IMR-90 (cell line): Measurements from ENCODE around the gene SH3RF3. TPM values are rescaled to one million over a fixed set of nuclear protein-coding genes. Genes with fewer than 3 reads are reported as not detected.

Source experiments
- ATAC-seq: fragments of 200-7000 bp; cut with Tn5 transposase; 2 replicates; pipeline ENCODE4 v1.9.1; 2020; ENCODE audit warnings: low read depth, mild to moderate bottlenecking, moderate library complexity
- BruUV-seq: library from RNA; stranded (reverse); fragments of 400-500 nt; replicated peaks from 2 replicates; lab custom pipeline; 2021; lab: Mats Ljungman, UMichigan
- CTCF ChIA-PET: fragments of 300-600 bp; formaldehyde crosslinking; extraction: SDS; loops from one replicate; lab custom pipeline; 2021; ENCODE audit warnings: antibody characterized with exemption; lab: Yijun Ruan, JAX
- POLR2A ChIA-PET: fragments of 300-600 bp; sonication (Branson Sonifier 250); formaldehyde crosslinking; loops from one replicate; lab custom pipeline; 2022; ENCODE audit warnings: antibody characterized with exemption; ENCODE audit not compliant: unreplicated experiment; lab: Charles Lee
- DNase-seq: peaks from one replicate; pipeline ENCODE4 v3.0.0; 2013
- H2AFZ ChIP-seq: replicated peaks from 2 replicates; pipeline ENCODE3; 2013; ENCODE audit warnings: low read length, mild to moderate bottlenecking; ENCODE audit not compliant: poor library complexity
- H2AK5ac ChIP-seq: 2 replicates; pipeline ENCODE4 v1.6.1; 2013; ENCODE audit warnings: low read depth, low read length, inconsistent platforms
- H2AK9ac ChIP-seq: replicated peaks from 2 replicates; pipeline ENCODE3; 2013; ENCODE audit warnings: mild to moderate bottlenecking, low read depth, low read length, moderate library complexity; ENCODE audit not compliant: poor library complexity
- H2BK120ac ChIP-seq: 2 replicates; pipeline ENCODE4 v1.6.1; 2013; ENCODE audit warnings: low read depth, low read length, inconsistent platforms
- H2BK15ac ChIP-seq: 3 replicates; pipeline ENCODE4 v1.6.1; 2013; ENCODE audit warnings: low read depth, low read length, inconsistent platforms
- H2BK20ac ChIP-seq: 2 replicates; pipeline ENCODE4 v1.6.1; 2013; ENCODE audit warnings: low read depth, mild to moderate bottlenecking, inconsistent platforms, low read length, moderate library complexity
- H2BK5ac ChIP-seq: 2 replicates; pipeline ENCODE4 v1.6.1; 2013; ENCODE audit warnings: mild to moderate bottlenecking, low read depth, low read length, inconsistent platforms; ENCODE audit not compliant: poor library complexity, severe bottlenecking
- H3K14ac ChIP-seq: replicated peaks from 2 replicates; pipeline ENCODE4 v1.6.1; 2013; ENCODE audit warnings: low read depth, low read length, inconsistent platforms
- H3K18ac ChIP-seq: 2 replicates; pipeline ENCODE4 v1.6.1; 2013; ENCODE audit warnings: low read depth, low read length, control low read depth
- H3K23ac ChIP-seq: 2 replicates; pipeline ENCODE4 v1.6.1; 2013; ENCODE audit warnings: low read depth, low read length, inconsistent platforms
- H3K27ac ChIP-seq: 2 replicates; pipeline ENCODE4 v1.5.1; 2013; ENCODE audit warnings: mild to moderate bottlenecking, control low read depth, low read length; ENCODE audit not compliant: insufficient read depth
- H3K27me3 ChIP-seq: 2 replicates; pipeline ENCODE4 v1.6.1; 2013; ENCODE audit warnings: low read length; ENCODE audit not compliant: control insufficient read depth, insufficient read depth
- H3K36me3 ChIP-seq: 2 replicates; pipeline ENCODE4 v1.6.1; 2013; ENCODE audit warnings: low read length, mixed read lengths; ENCODE audit not compliant: control insufficient read depth, insufficient read depth
- H3K4ac ChIP-seq: 2 replicates; pipeline ENCODE4 v1.6.1; 2013; ENCODE audit warnings: low read depth, low read length, inconsistent platforms
- H3K4me1 ChIP-seq: 2 replicates; pipeline ENCODE4 v1.6.1; 2013; ENCODE audit warnings: low read length, mixed read lengths; ENCODE audit not compliant: control insufficient read depth, insufficient read depth
- H3K4me2 ChIP-seq: 2 replicates; pipeline ENCODE4 v1.6.1; 2013; ENCODE audit warnings: low read depth, mild to moderate bottlenecking, control low read depth, low read length, moderate library complexity
- H3K4me3 ChIP-seq: 2 replicates; pipeline ENCODE4 v1.5.1; 2013; ENCODE audit warnings: low read depth, mild to moderate bottlenecking, control low read depth, low read length, moderate library complexity; ENCODE audit not compliant: insufficient read depth
- H3K56ac ChIP-seq: 2 replicates; pipeline ENCODE4 v1.6.1; 2013; ENCODE audit warnings: low read length, inconsistent platforms; ENCODE audit not compliant: insufficient read depth; ENCODE audit errors: extremely low read depth
- H3K79me1 ChIP-seq, 2 experiments: 2 replicates each; pipeline ENCODE4 v1.6.1; 2013; ENCODE audit warnings: low read length in 2 of 2, inconsistent platforms in 1 of 2, low read depth in 1 of 2
- H3K9ac ChIP-seq: 2 replicates; pipeline ENCODE4 v1.6.1; 2013; ENCODE audit warnings: low read depth, low read length, control low read depth
- H3K9me1 ChIP-seq: 2 replicates; pipeline ENCODE4 v1.6.1; 2013; ENCODE audit warnings: low read length, inconsistent platforms; ENCODE audit not compliant: insufficient read depth
- H3K9me3 ChIP-seq: 2 replicates; pipeline ENCODE4 v1.6.1; 2013; ENCODE audit warnings: low read length; ENCODE audit not compliant: control insufficient read depth, insufficient read depth
- H4K20me1 ChIP-seq: 2 replicates; pipeline ENCODE4 v1.6.1; 2013; ENCODE audit warnings: low read length, inconsistent platforms; ENCODE audit not compliant: insufficient read depth
- H4K5ac ChIP-seq: 2 replicates; pipeline ENCODE4 v1.6.1; 2013; ENCODE audit warnings: mild to moderate bottlenecking, low read depth, low read length, control low read depth
- H4K8ac ChIP-seq, 2 experiments: 2 replicates each; pipeline ENCODE4 v1.6.1; 2013; ENCODE audit warnings: low read depth in 2 of 2, low read length in 2 of 2, control low read depth in 1 of 2, inconsistent platforms in 1 of 2
- H4K91ac ChIP-seq: 2 replicates; pipeline ENCODE4 v1.6.1; 2013; ENCODE audit warnings: low read depth, low read length, inconsistent platforms; ENCODE audit not compliant: insufficient read depth
- CEBPB ChIP-seq: IDR thresholded peaks from 2 replicates; pipeline ENCODE4 v1.6.1; 2012; ENCODE audit warnings: low read depth, low read length, improper control_type of control experiment
- CHD1 ChIP-seq: IDR thresholded peaks from 2 replicates; pipeline ENCODE4 v1.6.1; 2012; ENCODE audit warnings: low read depth, low read length, improper control_type of control experiment
- CTCF ChIP-seq: conservative IDR thresholded peaks from 2 replicates; pipeline ENCODE4 v1.5.1; 2012; ENCODE audit warnings: mild to moderate bottlenecking, low read depth, low read length, improper control_type of control experiment
- FOS ChIP-seq: fragments of 150-350 bp; IDR thresholded peaks from 2 replicates; pipeline ENCODE4 v1.6.1; 2016; ENCODE audit warnings: low read depth, low read length
- MXI1 ChIP-seq: IDR thresholded peaks from 2 replicates; pipeline ENCODE4 v1.6.1; 2012; ENCODE audit warnings: low read depth, mild to moderate bottlenecking, low read length, moderate library complexity, borderline replicate concordance
- NFE2L2 ChIP-seq: fragments of 150-350 bp; IDR thresholded peaks from 2 replicates; pipeline ENCODE4 v1.6.1; 2016; ENCODE audit warnings: low read depth, mild to moderate bottlenecking, low read length
- RAD21 ChIP-seq: IDR thresholded peaks from 2 replicates; pipeline ENCODE4 v1.6.1; 2012; ENCODE audit warnings: low read length, improper control_type of control experiment
- RCOR1 ChIP-seq: IDR thresholded peaks from 2 replicates; pipeline ENCODE4 v1.6.1; 2012; ENCODE audit warnings: mild to moderate bottlenecking, low read length, improper control_type of control experiment; ENCODE audit not compliant: insufficient replicate concordance
- RFX5 ChIP-seq: IDR thresholded peaks from 2 replicates; pipeline ENCODE4 v1.8.0; 2012; ENCODE audit warnings: low read depth, mild to moderate bottlenecking, low read length, moderate library complexity
- SMC3 ChIP-seq: fragments of 150-350 bp; IDR thresholded peaks from 2 replicates; pipeline ENCODE4 v1.6.1; 2016; ENCODE audit warnings: low read depth, mild to moderate bottlenecking, antibody characterized with exemption, low read length, moderate library complexity
- USF2 ChIP-seq: fragments of 150-350 bp; IDR thresholded peaks from 2 replicates; pipeline ENCODE4 v1.6.1; 2017; ENCODE audit warnings: mild to moderate bottlenecking, antibody characterized with exemption, low read length, low read depth
- WGBS, 2 experiments: methylation state at CpG; one replicate each; pipeline versions ENCODE4 v1.1.5 to v1.1.7; 2013; ENCODE audit warnings: missing lambda C conversion rate in 2 of 2; ENCODE audit not compliant: insufficient read length in 1 of 2; ENCODE audit errors: extremely low coverage in 2 of 2; 5-methylcytosine and 5-hydroxymethylcytosine counted together
- dilution Hi-C: fragments of 300-500 bp; cut with HindIII; formaldehyde crosslinking; loops from one replicate; pipeline ENCODE4 v1.14.3; 2018; ENCODE audit warnings: low sequenced_read_pairs; ENCODE audit not compliant: unreplicated experiment
- in situ Hi-C: fragments of 300-500 bp; cut with MboI; formaldehyde crosslinking; loops from 3 replicates; pipeline ENCODE4 v1.14.3; 2019; ENCODE audit warnings: low sequenced_read_pairs, inconsistent platforms, mixed read lengths
- intact Hi-C: fragments of 100-400 bp; cut with micrococcal nuclease; formaldehyde crosslinking; loops from 2 replicates; pipeline ENCODE4 v1.10.0; 2022
- polyA plus RNA-seq, 3 experiments: library from polyadenylated mRNA; depleted of rRNA; stranded (reverse); fragments of >200 nt; gene quantifications; 2 replicates each; pipeline ENCODE4 v1.2.3, GENCODE V29; 2012; ENCODE audit warnings: low replicate concordance in 1 of 3
- total RNA-seq: library from RNA; depleted of rRNA; stranded (reverse); fragments of >200 nt; gene quantifications from 2 replicates; pipeline ENCODE4 v1.2.3, GENCODE V29; 2012

Gene SH3RF3
- total and polyA plus RNA-seq, 2 of the 4 experiments (the other 2 are of a cell fraction), result 3.4 to 5.3 TPM

GRCh38 chr2:109304242-109304641 lies 175.2 kb downstream of the SH3RF3 start:
- Histone ChIP-seq H4K5ac (no peak overlapping the region), H3K9me1 (peaks cover 33% of the 10 kb centered on the region), H3K18ac (no peak overlapping the region), H2BK20ac (no peak overlapping the region), H2AK5ac (no peak overlapping the region), H3K27ac (no peak overlapping the region), H2BK120ac (no peak overlapping the region), H2BK15ac (no peak overlapping the region; the same call in 2 of the 3 replicates), H2AK9ac (no peak overlapping the region), H2BK5ac (no peak overlapping the region), H3K36me3 (no peaks in the 10 kb centered on the region), H3K4me2 (no peak overlapping the region), H3K27me3 (no peaks in the 10 kb centered on the region), H4K91ac (no peak overlapping the region), H3K4me3 (no peak overlapping the region), H2AFZ (no peak overlapping the region), H3K4ac (no peak overlapping the region), H3K9me3 (no peaks in the 10 kb centered on the region), H3K56ac (no peak overlapping the region), H3K23ac (no peak overlapping the region; the same call in 1 of the 2 replicates), H3K14ac (no peak overlapping the region), H3K79me1 (peaks cover 58 to 78% of the 10 kb centered on the region in 2 experiments), H4K20me1 (peaks cover 63% of the 10 kb centered on the region), H4K8ac (no peak overlapping the region), H3K9ac (no peak overlapping the region), H3K4me1 (peaks cover 7% of the 10 kb centered on the region)
- dilution Hi-C loops, result no loop called here
- no peak for ATAC-seq
- intact Hi-C loops, result no loop called here
- POLR2A ChIA-PET, result no interaction called here
- no TSS peak for BruUV-seq
- WGBS, 2 experiments, result no CpG with 5 or more reads among the region's 5 CpGs
- in situ Hi-C loops, result no loop called here
- no peak for DNase-seq
- CTCF ChIA-PET, result interaction anchor here (0.6 kb wide), 1 partner anchor 334 kb away, joined by 5 read pairs; no protein-coding TSS in a partner anchor
- TF ChIP-seq CHD1, result no peak
- TF ChIP-seq FOS, result no peak
- TF ChIP-seq RCOR1, result no peak
- no peak for TF ChIP-seq SMC3
- TF ChIP-seq RFX5, result no peak
- no peak for TF ChIP-seq CTCF
- TF ChIP-seq CEBPB, result no peak
- no peak for TF ChIP-seq MXI1
- TF ChIP-seq USF2, result no peak
- no peak for TF ChIP-seq RAD21
- TF ChIP-seq NFE2L2, result no peak
